AG04450 (cell line): ENCODE data around the gene CRYBG2. TPM values are rescaled to one million over a fixed set of nuclear protein-coding genes. Genes with fewer than 3 reads are reported as not detected.

Experiments used
- CTCF ChIA-PET: fragments of 300-600, 350-600 bp; formaldehyde crosslinking; extraction: SDS; loops from one replicate; lab custom pipeline; 2022; ENCODE audit warnings: antibody characterized with exemption, inconsistent platforms; lab: Charles Lee
- POLR2A ChIA-PET: fragments of 350-600 bp; formaldehyde crosslinking; extraction: SDS; loops from one replicate; lab custom pipeline; 2021; ENCODE audit warnings: antibody characterized with exemption, inconsistent platforms; lab: Yijun Ruan, JAX
- DNase-seq: peaks from one replicate; pipeline ENCODE4 v3.0.0-alpha.2; 2011; ENCODE audit warnings: low read depth, low spot score
- H3K27ac ChIP-seq: one replicate; pipeline ENCODE4 v1.5.1; 2012; ENCODE audit warnings: low read depth, low read length, control low read depth
- H3K27me3 ChIP-seq: one replicate; pipeline ENCODE4 v1.6.0; 2012; ENCODE audit warnings: low read length; ENCODE audit not compliant: control insufficient read depth, insufficient read depth
- H3K4me3 ChIP-seq: 2 replicates; pipeline ENCODE4 v1.5.1; 2011; ENCODE audit warnings: mild to moderate bottlenecking, low read depth, low read length, control low read depth
- H3K9me3 ChIP-seq: 2 replicates; pipeline ENCODE4 v1.5.1; 2012; ENCODE audit warnings: low read length; ENCODE audit not compliant: control insufficient read depth, insufficient read depth
- polyA plus RNA-seq: library from polyadenylated mRNA; depleted of rRNA; stranded (reverse); fragments of >200 nt; gene quantifications from 2 replicates; pipeline ENCODE4 v1.2.3, GENCODE V29; 2011
- TF ChIP-seq, protein P1 (sequence below): IDR thresholded peaks from 2 replicates; pipeline ENCODE4 v1.5.1; 2011; ENCODE audit warnings: low read depth, low read length, control low read depth, inconsistent platforms

Gene CRYBG2
- polyA plus RNA-seq, 1 experiment = not detected

DNA sequence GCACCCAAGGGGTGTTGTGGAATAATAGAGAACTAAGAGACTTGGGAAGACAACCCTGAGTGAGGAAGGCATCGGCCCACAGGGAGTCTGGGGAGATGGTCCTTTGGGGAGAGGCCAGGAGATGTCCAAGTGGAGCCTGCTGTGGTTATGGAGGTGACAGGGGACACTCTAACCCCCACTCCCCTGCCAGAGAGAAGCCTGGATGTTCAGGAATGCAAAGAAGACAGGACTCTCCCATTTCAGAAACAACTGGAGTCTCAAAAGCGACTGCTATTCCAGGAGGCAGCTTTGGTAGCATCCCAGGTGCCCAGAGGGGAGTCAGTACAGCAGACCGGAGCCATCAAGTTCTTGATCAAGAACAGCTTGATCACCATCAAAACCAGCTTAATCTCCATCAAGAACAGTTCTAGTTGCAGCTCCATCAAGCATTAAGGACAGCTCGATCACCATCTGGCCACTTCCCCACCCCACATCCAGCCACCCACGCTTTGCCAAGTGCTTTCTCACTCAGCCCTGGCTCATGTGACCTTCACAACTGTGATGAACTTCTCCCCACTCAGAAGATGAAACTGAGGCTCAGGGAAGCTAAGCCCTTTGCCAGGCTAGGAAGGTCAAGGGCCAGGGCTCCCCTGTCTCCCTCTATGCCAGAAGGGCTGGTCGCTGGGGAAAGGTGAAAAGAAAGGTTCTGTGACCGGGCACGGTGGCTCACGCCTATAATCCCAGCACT, 35.4 kb downstream of the CRYBG2 start:
- TF ChIP-seq, protein P1, sequence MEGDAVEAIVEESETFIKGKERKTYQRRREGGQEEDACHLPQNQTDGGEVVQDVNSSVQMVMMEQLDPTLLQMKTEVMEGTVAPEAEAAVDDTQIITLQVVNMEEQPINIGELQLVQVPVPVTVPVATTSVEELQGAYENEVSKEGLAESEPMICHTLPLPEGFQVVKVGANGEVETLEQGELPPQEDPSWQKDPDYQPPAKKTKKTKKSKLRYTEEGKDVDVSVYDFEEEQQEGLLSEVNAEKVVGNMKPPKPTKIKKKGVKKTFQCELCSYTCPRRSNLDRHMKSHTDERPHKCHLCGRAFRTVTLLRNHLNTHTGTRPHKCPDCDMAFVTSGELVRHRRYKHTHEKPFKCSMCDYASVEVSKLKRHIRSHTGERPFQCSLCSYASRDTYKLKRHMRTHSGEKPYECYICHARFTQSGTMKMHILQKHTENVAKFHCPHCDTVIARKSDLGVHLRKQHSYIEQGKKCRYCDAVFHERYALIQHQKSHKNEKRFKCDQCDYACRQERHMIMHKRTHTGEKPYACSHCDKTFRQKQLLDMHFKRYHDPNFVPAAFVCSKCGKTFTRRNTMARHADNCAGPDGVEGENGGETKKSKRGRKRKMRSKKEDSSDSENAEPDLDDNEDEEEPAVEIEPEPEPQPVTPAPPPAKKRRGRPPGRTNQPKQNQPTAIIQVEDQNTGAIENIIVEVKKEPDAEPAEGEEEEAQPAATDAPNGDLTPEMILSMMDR = no peak
- DNase-seq = no peak
- Histone ChIP-seq H3K27me3 (no peaks in the 10 kb centered on the region), H3K4me3 (no peak overlapping the region), H3K9me3 (no peaks in the 10 kb centered on the region), H3K27ac (no peak overlapping the region)
- POLR2A ChIA-PET = no interaction called here
- CTCF ChIA-PET = interaction anchor here (5.5 kb wide), 1 partner anchor 43 kb away, joined by 62 read pairs; no protein-coding TSS in a partner anchor

DNA sequence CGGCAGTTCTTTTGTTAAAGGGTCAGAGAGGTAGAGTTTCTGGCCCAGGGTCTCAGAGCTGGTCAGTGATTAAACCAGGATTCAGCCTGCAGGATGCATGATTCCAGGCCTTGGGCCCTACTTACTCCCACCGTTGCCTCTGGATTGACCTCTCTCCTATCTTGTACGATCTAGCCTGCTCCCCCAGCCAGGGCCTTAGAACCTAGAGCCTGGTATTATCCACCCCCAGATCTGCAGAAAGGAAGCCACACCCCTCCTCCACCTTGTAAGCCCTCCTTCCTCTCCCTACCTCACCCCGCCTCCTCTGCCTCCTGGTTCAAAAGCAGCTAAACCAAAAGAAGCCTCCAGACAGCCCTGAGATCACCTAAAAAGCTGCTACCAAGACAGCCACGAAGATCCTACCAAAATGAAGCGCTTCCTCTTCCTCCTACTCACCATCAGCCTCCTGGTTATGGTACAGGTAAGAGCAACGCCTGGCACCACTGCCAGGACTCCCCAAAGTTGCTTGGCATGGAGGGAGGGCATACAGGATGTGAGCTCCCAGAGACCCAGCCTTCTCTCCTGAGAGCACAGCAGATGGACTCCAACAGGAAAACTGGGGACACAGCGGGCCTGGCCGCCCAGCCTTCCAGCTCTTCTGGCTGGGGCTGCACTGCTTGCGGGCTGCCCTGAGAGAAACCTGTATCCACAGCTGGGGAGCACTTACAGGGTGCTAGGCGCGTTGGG, 36.2 kb downstream of the CRYBG2 start, which contains the start of gene CD52:
Gene CD52 (plus strand): TSS at position 347 of the 726 bp plus-strand sequence. CDS start 60 bp downstream, at position 407.
- ChIA-PET CTCF (interaction anchor here (5.5 kb wide), 1 partner anchor 42 kb away, joined by 62 read pairs; no protein-coding TSS in a partner anchor), POLR2A (no interaction called here)
- H3K4me3 ChIP-seq = no peak within 1 kb of the TSS
- no peak for DNase-seq
- TF ChIP-seq, protein P1 = no peak
- H3K9me3 ChIP-seq = no peaks in the 10 kb centered on the region
- H3K27ac ChIP-seq = no peak within 1 kb of the TSS
- no peaks in the 10 kb centered on the region for H3K27me3 ChIP-seq

DNA sequence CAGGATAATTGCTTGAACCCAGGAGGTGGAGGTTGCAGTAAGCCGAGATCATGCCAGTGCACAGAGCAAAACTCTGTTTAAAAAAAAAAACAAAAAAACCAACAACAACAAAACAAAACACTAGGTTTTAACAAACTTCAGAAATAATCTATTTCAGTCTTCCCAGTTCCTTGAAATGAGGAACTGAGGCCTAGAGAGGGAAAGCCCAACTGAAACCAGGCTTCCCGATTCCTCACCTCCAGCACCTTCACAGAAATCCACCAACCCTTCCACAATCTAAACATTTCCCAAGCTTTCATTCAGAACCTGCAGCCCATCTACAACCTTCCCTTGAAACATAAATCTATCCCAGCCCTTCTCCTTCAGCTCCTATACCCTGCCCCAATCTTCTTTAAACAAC, 36.8 kb downstream of the CRYBG2 start:
- Histone ChIP-seq H3K4me3 (no peak overlapping the region), H3K9me3 (no peaks in the 10 kb centered on the region), H3K27ac (no peak overlapping the region), H3K27me3 (no peaks in the 10 kb centered on the region)
- ChIA-PET CTCF (no interaction called here), POLR2A (no interaction called here)
- TF ChIP-seq, protein P1 = no peak
- no peak for DNase-seq

DNA sequence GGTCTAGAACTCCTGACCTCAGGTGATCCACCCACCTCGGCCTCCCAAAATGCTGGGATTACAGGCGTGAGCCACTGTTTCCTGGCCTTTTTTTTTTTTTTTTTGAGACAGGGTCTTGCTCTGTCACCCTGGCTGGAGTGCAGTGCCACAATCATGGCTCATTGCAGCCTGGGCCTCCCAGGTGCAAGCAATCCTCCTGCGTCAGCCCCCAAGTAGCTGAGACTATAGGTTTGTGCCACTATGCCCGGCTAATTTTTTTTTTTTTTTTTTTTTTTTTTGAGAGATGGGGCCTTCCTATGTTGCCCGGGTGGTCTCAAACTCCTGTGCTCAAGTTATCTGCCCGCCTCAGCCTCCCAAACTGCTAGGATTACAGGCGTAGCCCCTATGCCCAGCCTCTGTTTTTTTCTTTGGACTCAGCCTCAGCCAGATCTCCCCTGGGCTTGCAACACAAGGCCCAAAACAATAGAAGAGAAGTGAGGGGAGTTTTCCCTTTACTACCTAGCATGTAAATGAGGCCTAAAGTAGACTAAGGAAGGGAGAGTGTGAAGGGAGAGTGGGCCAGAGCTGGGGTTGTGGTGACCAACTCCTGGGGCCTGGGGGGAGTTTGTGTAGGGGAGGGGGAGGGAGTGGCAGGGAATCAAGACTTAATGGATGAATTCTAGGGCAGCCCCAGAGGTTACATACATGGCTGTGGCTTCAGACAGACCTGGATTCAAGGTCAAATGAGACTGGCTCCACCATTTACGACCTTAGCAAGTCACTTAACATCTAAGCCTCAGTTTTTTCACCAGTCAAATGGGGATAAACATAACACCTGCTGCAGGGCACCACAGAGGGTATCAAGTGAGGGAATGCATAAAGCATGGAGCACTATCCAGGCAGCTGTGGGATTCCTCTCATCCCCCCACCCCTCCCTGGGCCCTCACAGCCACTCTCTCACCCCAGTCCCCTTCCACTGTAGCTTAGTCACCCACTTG, 37.8 kb downstream of the CRYBG2 start:
- TF ChIP-seq, protein P1 = no peak
- H3K9me3 ChIP-seq = no peaks in the 10 kb centered on the region
- peaks cover 2% of the 10 kb centered on the region for H3K27me3 ChIP-seq
- POLR2A ChIA-PET = interaction anchor here (1.1 kb wide), 1 partner anchor 16 kb away, joined by 4 read pairs; no protein-coding TSS in a partner anchor
- H3K4me3 ChIP-seq = no peak overlapping the region
- H3K27ac ChIP-seq = no peak overlapping the region
- DNase-seq = no peak
- CTCF ChIA-PET = interaction anchor here (2.7 kb wide), 1 partner anchor 40 kb away, joined by 7 read pairs; no protein-coding TSS in a partner anchor
